Activated CD4-positive, alpha-beta T cell treated with anti-CD3 and anti-CD28 coated beads, Interleukin-2, amount 50 U/mL, for 16 hours (primary cell): ENCODE data around the gene DUSP7.

Experiments
- DNase-seq: peaks from one replicate; pipeline ENCODE4 v3.0.0-alpha.2; 2020

Gene DUSP7, protein sequence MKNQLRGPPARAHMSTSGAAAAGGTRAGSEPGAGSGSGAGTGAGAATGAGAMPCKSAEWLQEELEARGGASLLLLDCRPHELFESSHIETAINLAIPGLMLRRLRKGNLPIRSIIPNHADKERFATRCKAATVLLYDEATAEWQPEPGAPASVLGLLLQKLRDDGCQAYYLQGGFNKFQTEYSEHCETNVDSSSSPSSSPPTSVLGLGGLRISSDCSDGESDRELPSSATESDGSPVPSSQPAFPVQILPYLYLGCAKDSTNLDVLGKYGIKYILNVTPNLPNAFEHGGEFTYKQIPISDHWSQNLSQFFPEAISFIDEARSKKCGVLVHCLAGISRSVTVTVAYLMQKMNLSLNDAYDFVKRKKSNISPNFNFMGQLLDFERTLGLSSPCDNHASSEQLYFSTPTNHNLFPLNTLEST

DNA sequence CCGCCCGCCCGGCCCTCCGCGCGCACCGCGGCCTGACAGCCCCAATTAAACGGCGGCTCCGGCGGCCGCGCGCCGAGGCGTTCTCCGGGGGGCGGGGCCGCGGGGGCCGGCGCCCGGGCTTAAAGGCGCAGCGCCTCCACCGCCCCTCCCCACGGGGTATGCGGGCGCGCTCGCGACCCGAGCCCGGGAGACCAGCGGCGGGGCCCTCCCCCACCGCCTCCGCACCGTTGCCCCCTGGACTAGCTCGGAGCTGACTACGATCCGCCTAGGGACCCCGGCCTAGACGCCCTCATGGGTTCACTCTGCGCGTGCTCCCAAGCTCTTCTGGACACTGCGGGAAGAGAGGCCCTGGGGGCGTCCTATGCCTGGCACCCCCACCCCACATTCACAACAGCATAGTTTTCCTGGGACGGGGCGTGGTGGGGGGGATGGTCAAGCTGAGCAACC is at the start of gene DUSP7:
Gene DUSP7 (minus strand): TSS at position 51 of the 447 bp plus-strand sequence. CDS start 205 bp downstream, outside the sequence.
- DNase-seq: peak; percentile 67

DNA sequence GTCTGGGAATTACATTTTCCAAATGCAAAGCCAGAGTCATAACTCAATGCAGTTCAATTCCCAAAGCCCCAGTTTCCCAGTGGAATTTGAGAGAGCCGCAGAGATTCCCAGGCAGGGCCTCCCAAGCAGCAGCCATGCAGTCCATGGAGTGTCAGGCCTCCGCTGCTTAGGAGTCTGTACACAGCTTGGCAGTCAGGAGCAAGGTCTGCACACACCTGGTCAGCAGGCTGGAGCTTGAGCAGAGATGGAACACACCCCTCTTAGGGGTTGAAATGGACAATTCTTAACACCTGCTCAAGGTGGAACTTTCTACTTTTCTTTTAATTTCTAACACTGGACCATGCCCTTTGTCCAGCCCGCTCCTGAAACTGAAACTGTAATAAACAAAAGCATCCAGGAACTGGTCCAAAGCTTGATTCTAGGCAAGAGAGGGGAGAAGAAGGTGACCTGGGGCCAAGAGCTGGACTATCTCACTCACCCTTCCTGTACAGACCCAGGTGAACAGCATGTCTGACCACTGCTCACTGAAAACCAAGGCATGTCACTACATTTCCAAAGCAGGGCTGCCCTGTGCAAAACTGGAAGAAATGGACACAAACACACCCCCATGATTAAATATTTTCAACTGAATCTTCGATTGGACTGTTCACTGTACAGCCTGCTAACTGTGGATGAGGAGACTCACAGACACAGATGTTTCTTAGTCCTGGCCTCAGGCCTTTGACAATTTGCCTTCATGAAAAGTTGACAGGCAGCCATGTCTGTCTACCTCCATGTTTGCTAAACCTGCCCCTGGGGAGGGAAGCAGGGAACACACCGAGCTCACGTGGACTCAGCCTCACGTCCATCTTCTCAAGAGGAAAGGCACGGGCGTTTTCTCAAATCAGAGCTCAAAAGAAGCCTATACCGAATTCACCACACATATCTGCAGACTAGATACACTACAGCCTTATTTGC is 48.6 kb upstream of the DUSP7 start:
- no peak for DNase-seq

DNA sequence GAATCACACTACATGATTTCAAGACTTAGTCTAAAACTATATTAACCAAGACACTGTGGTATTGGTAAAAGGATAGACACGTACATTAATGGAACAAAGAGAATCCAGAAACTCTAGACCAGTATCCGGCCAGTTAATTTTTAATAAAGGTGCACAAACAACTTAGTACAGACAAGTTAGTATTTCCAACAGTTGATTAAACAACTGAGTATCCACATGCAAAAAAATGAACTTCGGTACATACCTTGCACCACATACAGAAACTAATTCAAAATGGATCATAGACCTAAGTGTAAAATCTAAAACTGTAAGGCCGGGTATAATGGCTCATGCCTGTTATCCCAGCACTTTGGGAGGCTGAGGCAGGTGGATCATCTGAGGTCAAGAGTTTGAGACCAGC is 46.6 kb upstream of the DUSP7 start:
- DNase-seq: no peak

DNA sequence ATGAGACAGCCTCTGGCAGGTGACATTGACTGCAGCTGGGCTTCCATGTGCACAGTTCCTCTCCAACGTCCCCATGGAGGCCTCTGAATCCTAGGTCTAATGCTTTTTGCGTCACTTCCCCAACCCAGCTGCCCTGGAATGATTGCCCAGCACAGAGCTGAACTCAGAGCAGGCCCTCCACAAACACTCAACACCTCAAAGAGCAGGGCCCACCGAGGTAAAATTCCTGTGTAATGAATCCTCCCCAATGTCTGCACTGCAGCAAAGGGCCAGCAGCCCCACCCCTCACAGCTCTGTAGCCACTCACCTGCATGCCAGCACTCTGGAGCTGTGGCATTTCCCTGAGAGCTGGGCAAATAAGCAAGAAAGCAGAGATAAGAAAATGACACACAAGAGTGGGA is 42.6 kb upstream of the DUSP7 start:
- DNase-seq: no peak

DNA sequence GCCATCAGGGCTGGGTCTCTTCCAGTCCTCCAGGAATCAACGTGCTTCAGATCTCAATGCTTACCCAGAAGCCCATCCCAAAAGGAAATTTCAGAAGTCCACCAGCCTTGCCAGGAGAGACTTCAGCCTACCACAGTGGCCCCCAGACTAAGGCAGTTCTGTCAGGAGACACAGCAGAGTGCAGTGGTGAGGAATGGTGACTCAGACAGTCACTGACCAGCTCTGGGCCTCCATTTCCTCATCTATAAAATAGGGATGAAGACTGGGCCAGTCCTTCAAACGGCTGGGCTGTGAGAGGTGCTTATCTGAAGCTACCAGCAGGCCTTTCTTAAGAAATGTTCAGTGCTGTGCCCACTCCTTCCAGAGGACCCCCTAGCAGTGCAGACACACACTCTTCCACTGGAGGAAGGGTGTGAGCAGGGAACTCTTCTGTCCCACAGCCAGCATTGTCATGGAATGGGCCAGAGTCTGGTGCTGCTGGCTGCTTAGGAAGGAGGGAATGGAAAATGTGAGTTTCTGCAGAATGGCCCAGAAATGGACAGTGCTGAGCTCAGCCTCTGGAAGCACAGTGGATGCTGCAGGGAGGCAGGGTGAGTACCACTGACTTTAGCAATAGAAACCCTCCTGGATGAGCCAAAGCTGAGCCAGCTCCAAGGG is 41.6 kb upstream of the DUSP7 start:
- DNase-seq: no peak

DNA sequence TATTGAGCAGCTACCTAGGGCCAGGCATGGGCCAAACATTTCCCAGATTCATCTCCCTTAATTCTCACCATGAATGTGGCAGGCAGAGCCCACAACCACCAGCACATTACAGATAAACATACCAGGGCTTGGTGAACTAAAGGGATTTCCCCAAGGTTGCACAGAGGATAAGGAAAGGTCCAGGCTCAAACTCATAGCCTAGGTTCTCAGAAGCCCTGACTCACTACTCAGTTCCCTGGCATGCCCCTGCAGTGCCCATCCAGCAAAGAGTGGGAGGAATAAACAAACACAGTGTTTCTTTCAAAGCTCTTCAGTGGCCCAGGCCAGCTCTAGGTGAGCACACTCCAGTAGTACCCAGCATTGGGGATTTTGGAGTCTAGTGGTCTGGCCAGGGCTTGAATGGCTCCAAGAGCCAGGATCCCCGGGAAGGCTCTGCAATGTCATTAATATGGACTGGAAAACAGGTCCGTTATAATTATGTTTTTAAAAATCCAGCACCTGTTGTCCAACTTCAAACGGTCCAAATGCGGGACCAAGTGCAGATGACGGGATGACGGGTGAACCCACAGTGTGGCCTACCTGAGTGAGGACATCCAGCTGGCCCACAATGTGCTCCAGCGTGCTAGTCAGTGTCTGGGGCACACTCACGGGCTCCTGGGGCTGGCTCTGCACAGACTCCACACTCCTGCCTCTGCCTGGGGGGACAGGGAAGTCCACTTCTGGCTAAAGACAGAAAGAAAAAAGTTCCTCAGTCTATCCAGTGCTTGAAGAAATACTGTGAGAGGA is 39.8 kb upstream of the DUSP7 start:
- no peak for DNase-seq

DNA sequence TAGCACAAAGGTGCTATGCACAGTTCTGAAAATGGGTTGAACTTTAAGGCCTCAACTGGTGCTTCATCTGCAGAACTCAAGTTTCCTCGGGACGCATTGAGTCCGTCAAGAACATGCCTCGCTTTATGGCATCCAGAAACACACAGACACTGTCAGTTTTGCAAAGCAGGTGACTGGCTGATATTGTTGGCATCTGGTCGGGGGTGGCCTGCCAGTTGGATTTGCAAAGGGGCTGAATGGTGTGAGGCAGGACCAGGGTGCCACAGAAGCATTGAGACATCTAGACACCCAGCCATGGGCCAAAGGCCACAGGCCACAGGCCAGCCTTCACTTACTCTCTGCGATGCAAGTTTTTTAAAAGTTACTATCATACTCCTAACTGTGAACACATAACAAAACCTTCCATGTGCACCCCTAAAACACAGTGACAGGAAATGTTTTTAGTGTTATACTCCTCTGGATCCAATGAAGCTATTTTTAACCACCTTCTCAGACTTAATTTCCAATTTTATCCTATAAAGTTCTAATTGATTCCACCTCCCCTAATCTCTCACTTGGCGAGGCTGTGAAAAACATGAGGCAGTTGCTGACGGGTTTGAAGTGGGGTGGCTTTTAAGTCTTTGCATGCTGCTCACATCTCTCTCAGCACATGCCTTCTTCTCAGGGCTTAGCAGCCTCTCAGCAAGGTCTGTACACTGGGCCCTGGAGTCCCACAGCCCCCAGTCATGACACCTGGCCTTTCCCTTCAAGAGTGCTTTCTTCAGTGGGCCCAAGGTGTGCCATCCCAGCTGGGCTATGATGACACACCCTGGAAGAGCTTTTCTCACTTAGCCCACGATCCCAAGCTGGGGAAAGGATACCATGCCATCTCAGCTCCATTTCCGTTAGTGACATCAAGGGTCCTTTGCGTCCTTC is 38.5 kb upstream of the DUSP7 start:
- DNase-seq: no peak

DNA sequence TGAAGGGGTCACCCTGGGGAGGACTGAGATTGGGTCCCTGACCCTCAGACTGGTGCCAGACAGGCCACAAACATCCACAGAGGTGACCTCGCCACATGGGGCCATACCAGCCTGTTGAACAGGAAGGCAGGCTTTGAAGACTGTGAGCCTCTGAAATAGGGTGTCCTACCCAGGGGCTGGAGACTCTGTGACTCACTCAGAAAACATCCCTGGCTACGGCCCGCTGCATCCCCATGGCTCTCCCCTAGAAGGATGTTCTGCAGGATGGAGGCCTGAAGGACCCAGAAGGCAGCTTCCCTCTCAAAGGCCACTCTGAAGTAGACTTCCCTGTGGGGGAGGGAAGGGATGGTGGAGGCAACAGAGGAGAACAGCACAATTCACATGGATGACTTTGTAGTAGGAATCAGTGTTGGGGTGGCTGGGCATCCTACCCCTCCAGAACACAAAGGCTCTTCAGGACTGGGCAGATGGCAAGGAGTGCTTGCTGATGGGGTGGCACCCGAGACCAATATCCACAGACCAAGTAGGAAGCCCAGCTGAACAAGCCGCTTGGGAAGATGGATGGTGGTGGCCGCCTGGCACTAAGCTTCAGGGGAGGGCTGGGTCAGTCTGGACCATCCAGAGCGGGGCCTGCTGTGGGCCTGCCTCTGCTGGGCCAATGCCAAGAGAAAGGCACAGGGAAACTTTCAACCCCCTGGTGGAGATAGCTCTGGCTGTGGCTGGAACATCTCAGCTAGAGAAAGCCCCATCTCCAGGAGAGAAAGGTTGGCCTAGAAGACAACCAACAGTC is 37.6 kb upstream of the DUSP7 start:
- DNase-seq: no peak

DNA sequence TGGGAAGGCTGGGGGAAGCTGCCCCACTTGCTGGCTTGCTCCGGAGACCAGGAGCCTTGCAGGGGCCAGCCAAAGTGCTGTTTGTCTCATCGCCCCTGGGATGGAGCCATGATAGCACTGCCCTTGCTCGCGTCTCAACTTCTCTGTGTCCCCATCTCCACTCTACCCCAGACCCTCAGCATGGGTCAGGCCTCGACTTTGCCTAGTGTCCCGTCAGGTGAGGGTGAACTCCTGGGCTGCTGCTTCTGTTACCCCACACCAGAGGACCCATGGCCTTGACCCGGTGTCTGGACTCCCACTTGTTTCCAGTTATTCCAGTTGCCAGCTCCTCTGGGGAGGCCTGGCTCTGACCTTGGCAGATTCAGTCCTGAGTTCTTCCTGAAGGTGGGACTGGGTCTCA is 36.5 kb upstream of the DUSP7 start:
- DNase-seq: no peak

DNA sequence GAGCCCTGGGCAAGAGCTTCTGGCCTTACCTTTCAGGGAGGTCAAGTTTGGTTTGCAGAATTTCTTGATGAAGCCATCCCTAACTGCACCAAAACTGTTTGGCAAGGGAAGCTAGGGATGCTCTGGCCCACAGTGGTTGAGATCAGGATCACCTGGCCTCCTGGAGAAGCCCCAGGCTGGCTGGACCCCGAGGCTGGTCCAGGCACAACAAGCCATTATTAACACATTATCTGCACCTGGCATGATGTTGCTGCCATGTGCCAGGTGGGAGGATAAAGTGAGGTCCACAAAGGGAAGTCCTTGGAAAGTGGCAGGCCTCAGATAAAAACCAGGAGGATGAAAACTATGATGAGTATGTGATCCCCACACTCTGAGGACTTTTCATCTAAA is 35.9 kb upstream of the DUSP7 start:
- no peak for DNase-seq

DNA sequence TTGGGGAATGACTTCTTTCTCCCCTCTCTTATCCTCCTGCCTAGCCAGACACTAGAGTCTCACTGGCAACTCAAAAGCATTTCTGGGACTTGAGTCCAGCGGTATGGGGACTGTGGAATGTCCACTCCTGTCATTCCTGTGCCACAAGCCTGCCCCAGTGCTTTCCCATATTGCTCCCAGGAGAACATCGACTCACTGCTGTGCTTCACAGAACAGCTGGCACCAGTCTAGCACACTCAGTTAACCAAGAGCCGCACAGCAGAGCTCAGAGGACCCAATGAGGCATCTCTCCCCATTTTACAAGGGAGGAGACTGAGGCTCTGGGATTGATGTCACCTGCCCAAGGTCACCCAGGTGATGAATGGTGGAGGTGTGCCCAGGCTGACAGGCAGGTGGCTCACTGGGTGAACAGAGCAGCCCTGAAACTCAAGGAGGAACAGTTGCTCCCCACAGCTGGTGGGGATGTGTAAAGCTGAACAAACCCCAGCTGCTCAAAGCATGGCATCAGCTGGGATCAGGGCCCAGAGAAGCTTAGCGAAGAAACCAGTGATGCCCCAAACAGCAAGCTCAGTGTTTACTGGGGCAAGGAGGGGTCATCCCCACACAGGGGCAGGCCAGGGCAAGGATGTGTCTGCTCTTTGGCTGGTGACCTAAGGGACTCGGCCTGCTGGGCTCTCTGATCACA is 35.4 kb upstream of the DUSP7 start:
- no peak for DNase-seq

DNA sequence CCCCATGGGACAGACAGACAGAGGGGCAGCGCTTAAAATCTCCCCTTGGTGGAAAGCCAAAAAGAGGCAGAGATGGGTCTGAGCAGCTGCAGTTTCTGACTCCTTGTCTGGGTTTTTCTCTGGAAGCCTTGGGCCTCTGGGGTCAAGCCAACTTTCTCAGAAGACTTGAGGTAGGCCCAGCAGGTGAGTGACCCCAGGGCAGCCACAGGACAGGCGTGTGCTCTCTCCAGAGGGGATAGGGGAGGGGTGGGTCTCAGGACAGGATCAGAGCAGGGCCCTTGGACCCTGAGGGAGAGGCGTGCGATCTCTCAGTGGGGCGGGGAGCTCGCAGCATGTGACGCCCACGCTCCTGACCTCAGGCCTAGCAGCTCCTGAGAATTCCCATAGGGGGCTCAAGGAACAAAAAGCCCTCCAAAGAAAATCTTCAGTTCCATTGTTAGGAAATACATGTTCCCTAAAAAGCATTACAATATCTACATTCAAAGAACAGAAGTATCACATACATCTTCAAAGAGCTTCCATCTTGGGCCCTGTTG is 34.6 kb upstream of the DUSP7 start:
- no peak for DNase-seq

DNA sequence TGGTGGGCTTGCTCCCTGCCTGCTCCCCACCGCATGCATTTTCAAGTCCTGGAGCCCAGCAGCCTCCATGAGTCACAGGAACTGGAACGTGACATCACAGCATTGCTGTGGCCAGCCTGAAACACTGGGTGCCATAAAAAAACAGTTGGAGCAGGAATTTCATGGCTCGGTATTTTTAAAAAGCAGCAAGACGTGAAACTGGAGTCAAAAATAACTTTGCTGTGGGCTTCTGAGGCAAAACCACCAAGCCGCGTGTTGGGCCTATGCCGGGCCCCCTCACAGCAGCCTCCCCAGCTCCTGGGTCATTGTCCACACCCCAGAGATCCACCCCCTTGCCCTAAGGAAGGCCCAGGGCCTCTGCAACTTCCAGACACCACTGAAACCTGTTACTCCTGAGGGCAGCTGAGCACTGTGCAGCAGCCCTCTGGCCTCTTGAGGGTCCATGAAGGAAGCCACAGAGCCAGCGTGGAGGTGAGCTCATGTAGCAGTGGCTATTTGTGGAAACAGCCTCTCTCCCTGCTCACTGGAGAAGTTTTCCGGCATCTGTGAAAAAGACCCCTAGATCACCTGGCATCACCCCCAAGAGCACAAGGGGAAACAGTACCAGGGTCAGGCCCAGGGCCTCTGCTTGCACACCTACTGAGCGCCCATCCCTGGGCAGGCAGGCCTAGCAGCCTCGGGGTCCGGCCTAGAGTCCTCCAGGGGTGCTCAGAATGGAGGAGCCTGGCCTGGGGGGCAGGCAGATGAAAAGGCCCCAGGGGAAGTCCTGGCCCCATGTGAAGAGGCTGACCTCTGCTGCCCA is 34.0 kb upstream of the DUSP7 start:
- DNase-seq: no peak

DNA sequence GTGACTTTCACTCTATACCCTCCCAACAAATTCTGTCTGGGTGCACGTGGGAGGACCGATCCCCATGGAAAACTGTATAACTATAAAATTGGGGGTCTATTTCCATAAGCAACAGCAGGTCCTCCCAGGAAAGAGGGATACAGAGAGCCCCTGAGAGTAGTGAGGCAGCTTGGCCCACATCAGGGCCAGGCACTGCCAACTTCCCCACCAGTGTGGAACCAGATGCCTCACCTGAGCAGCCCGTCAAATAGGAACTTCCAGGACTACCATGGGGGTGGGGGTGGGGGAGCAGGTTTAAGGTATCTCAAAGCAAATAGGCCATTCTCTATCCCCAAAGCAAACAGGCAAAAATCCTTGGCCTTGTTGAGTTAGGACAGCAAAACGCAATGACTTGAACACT is 33.3 kb upstream of the DUSP7 start:
- no peak for DNase-seq

DNA sequence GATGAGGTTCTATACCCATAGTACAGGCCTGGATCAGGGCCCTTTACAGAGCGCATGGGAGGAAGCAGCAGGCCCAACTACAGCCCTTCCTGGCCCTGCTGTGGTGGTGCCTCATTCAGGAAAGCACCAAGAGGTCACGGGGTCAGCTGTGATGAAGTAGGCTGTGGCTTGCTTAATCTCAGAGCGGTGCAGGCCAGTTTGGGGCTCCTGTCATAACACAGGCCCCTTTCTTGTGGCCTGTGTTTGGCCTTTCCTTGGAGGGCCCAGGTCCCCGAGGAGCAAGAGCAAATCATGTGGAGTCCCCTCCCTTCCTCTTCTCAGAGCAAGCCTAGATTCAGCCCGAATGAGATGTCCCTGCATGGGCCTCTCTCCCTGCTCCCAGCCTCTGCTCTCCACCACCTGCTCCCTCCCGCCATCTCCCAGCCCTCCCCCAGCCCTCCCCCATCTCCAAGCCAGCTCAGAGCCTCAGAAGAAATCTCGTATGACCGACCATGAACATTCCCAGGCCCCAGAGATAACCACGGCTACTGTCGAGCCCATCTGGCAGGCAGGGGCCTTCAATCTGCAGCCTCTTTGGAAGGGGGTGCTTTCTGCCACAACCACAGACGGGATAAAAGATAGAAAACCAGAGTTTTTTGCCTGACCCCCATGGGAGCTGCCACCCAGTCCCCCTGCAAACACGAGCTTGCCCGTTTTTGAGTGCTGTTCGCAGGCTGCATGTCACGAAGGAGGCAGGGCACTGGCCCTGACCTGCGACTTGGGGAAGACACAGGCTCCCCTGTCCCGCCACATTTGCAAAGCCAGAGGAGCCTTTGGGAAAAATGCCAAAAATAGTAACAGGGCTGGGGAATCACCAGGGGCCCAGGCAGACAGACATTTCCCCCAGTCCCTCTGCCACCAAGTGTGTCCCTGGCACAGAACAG is 32.3 kb upstream of the DUSP7 start:
- no peak for DNase-seq

DNA sequence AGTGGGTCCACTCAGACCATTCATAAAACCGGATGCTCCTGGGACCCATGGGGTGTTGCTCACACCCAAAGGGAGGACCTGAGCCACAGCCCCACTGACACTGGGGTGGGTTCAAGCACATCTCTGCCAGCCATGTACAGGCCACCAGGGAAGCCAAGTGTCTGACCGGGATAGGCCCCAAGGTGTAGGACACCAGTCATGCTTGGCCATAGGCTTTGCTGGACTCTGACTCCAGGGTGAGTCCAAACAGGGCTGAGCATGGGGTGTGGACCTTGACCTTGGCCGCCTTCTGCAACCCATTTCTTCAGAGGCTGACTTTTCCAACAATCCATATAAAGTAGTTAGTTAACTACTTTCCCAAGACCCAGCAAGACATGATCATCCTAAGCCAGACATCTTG is 31.4 kb upstream of the DUSP7 start:
- no peak for DNase-seq

DNA sequence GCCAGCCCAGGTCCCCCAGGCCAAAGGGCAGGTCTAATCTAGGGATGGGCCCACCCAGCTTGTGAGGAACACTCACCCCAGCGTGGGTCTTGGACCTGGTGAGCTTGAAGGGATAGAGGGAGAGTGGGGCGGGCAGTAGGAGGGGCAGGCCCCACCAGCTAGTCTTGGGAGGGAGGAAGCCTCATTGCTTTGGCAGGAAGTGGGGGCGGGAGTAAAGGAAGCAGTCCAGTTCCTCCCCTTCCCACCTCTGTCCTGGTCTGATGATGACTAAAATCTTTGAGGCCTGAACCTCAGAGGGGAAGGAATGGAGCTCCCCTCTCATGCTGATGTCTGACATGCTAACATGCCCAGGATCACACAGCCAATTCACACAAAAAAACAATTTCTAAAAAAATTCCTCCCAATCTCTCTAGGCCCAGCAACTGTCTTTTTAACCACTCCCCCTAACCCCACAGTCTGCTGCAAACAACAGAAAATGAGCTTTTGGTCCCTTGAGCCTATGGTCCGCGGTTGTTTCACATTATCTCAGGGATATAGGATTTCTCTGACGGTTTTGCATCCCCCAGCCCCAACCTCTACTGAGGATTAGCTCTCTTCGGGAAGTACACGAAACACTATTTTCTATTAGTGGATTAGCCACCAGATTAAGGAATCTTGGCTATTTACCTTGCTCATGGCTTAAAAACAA is 30.7 kb upstream of the DUSP7 start:
- peak; percentile 11 for DNase-seq
